NT2/D1 (cell line): Measurements from ENCODE around the gene HAUS8.

Experiments used
- YY1 ChIP-seq: IDR thresholded peaks from 2 replicates; pipeline ENCODE4 v1.6.1; 2011; ENCODE audit not compliant: insufficient read length, insufficient read depth
- ZNF274 ChIP-seq: IDR thresholded peaks from 2 replicates; pipeline ENCODE4 v1.6.1; 2011; ENCODE audit warnings: mild to moderate bottlenecking, low read depth, low read length

DNA sequence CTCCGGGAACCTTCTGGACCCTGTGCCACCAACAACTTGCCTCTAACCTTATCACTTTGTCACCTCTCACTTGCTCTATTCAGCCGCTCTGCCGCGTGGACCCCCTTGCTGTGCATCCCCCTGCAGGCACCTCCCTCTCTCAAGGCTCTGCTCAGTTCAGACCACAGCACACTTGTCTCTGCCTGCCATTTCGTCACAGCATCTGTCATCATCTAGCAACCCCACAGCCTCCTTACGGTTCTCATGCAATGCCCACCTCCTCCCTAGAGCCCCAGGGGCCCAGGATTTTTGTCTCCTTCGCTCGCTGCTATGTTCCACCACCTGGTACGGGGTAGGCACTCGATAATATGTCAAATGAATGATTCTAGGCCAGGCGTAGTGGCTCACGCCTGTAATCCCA is 4.8 kb downstream of the HAUS8 start:
- TF ChIP-seq ZNF274 = no peak
- no peak for TF ChIP-seq YY1
